DND-41 (cell line): ENCODE measurements around the gene SCYL2.

Experiments used
- ATAC-seq: fragments of 200-7000 bp; cut with Tn5 transposase; 3 replicates; pipeline ENCODE4 v1.9.1; 2021; ENCODE audit warnings: low read depth; ENCODE audit not compliant: insufficient read depth
- DNase-seq: peaks from one replicate; pipeline ENCODE4 v3.0.0-alpha.2; 2020
- H2AFZ ChIP-seq: 2 replicates; pipeline ENCODE4 v1.6.0; 2012; ENCODE audit warnings: low read depth, low read length
- H3K27ac ChIP-seq: 2 replicates; pipeline ENCODE4 v1.5.1; 2012; ENCODE audit warnings: low read length, inconsistent platforms
- H3K27me3 ChIP-seq: fragments of 200-600 bp; sonication (generic); 2 replicates; pipeline ENCODE4 v1.6.0; 2012; ENCODE audit warnings: low read length, mild to moderate bottlenecking, inconsistent platforms; ENCODE audit not compliant: insufficient read depth, poor library complexity
- H3K36me3 ChIP-seq: 2 replicates; pipeline ENCODE4 v1.5.1; 2012; ENCODE audit warnings: low read length, inconsistent platforms; ENCODE audit not compliant: insufficient read depth
- H3K4me1 ChIP-seq: 2 replicates; pipeline ENCODE4 v1.5.1; 2012; ENCODE audit warnings: mild to moderate bottlenecking, low read length; ENCODE audit not compliant: insufficient read depth
- H3K4me2 ChIP-seq: 2 replicates; pipeline ENCODE4 v1.6.0; 2012; ENCODE audit warnings: mild to moderate bottlenecking, moderate library complexity, low read length, inconsistent platforms; ENCODE audit not compliant: insufficient read depth
- H3K4me3 ChIP-seq, 2 experiments: fragments of 200-600 bp in 1 of 2; shearing (Covaris generic) in 1 of 2; 2 replicates each; pipeline ENCODE4 v1.5.1; 2012 to 2016; ENCODE audit warnings: inconsistent platforms in 2 of 2, low read length in 2 of 2, mild to moderate bottlenecking in 2 of 2, low read depth in 1 of 2, moderate library complexity in 1 of 2
- H3K79me2 ChIP-seq: 2 replicates; pipeline ENCODE4 v1.6.0; 2012; ENCODE audit warnings: low read length, inconsistent platforms; ENCODE audit not compliant: insufficient read depth
- H3K9ac ChIP-seq: 2 replicates; pipeline ENCODE4 v1.6.0; 2012; ENCODE audit warnings: low read depth, mild to moderate bottlenecking, inconsistent platforms, low read length, moderate library complexity
- H3K9me3 ChIP-seq: 2 replicates; pipeline ENCODE4 v1.5.1; 2012; ENCODE audit warnings: low read length, moderate library complexity, mild to moderate bottlenecking, inconsistent platforms; ENCODE audit not compliant: insufficient read depth, severe bottlenecking
- H4K20me1 ChIP-seq: 2 replicates; pipeline ENCODE4 v1.6.0; 2012; ENCODE audit warnings: low read length; ENCODE audit not compliant: insufficient read depth
- CTCF ChIP-seq: IDR thresholded peaks from 2 replicates; pipeline ENCODE4 v1.5.1; 2012; ENCODE audit warnings: borderline replicate concordance, low read length, moderate library complexity, mild to moderate bottlenecking; ENCODE audit not compliant: poor library complexity, severe bottlenecking; ENCODE audit errors: extremely low read depth
- EZH2 ChIP-seq: IDR thresholded peaks from 3 replicates; pipeline ENCODE4 v1.6.1; 2012; ENCODE audit warnings: borderline replicate concordance, low read depth, mild to moderate bottlenecking, moderate library complexity, low read length, inconsistent platforms; ENCODE audit not compliant: severe bottlenecking

SCYL2 gene

GRCh38 chr12:100359248-100359647, 92.3 kb downstream of the SCYL2 start:
- no peak for DNase-seq
- Histone ChIP-seq H3K9me3 (no peaks in the 10 kb centered on the region), H3K27ac (no peak overlapping the region), H2AFZ (no peak overlapping the region), H3K36me3 (no peaks in the 10 kb centered on the region), H4K20me1 (no peaks in the 10 kb centered on the region), H3K4me2 (no peak overlapping the region), H3K4me1 (no peaks in the 10 kb centered on the region), H3K9ac (no peak overlapping the region), H3K27me3 (peaks cover 10% of the 10 kb centered on the region), H3K79me2 (no peaks in the 10 kb centered on the region), H3K4me3 (no peak overlapping the region)
- ATAC-seq, result no peak
- TF ChIP-seq CTCF (no peak), EZH2 (no peak)

- Histone ChIP-seq H3K9ac (no peak overlapping the region), H3K36me3 (no peaks in the 10 kb centered on the region), H3K4me1 (no peaks in the 10 kb centered on the region), H3K4me2 (no peak overlapping the region), H2AFZ (no peak overlapping the region), H3K9me3 (no peaks in the 10 kb centered on the region), H3K27ac (no peak overlapping the region), H3K4me3 (no peak overlapping the region), H4K20me1 (no peaks in the 10 kb centered on the region), H3K79me2 (no peaks in the 10 kb centered on the region), H3K27me3 (peaks cover 8% of the 10 kb centered on the region)
- ATAC-seq, result no peak
- no peak for TF ChIP-seq EZH2
- no peak for TF ChIP-seq CTCF
- DNase-seq, result no peak
Measured at GRCh38 chr12:100359822-100360221, 92.8 kb downstream of the SCYL2 start.

GRCh38 chr12:100360450-100360849, 93.5 kb downstream of the SCYL2 start:
- DNase-seq (no peak), ATAC-seq (no peak)
- Histone ChIP-seq H3K27ac (no peak overlapping the region), H3K36me3 (no peaks in the 10 kb centered on the region), H2AFZ (no peak overlapping the region), H4K20me1 (no peaks in the 10 kb centered on the region), H3K4me3 (no peak overlapping the region), H3K27me3 (peaks cover 7% of the 10 kb centered on the region), H3K4me1 (no peaks in the 10 kb centered on the region), H3K79me2 (no peaks in the 10 kb centered on the region), H3K9me3 (no peaks in the 10 kb centered on the region), H3K4me2 (no peak overlapping the region), H3K9ac (no peak overlapping the region)
- no peak for TF ChIP-seq CTCF
- no peak for TF ChIP-seq EZH2

- H3K79me2 ChIP-seq, result no peaks in the 10 kb centered on the region
- H4K20me1 ChIP-seq, result no peaks in the 10 kb centered on the region
- no peaks in the 10 kb centered on the region for H3K9me3 ChIP-seq
- no peak for ATAC-seq
- DNase-seq, result no peak
- no peaks in the 10 kb centered on the region for H3K4me1 ChIP-seq
- no peak overlapping the region for H2AFZ ChIP-seq
- no peak overlapping the region for H3K4me3 ChIP-seq
- H3K4me2 ChIP-seq, result no peak overlapping the region
- TF ChIP-seq EZH2 (no peak), CTCF (no peak)
- H3K27me3 ChIP-seq, result no peaks in the 10 kb centered on the region
- no peaks in the 10 kb centered on the region for H3K36me3 ChIP-seq
- no peak overlapping the region for H3K9ac ChIP-seq
- no peak overlapping the region for H3K27ac ChIP-seq
Measured at GRCh38 chr12:100364324-100364723, 97.3 kb downstream of the SCYL2 start.
